ENCODE results near the gene ZFPL1. TPM values are rescaled to one million over a fixed set of nuclear protein-coding genes. Genes with fewer than 3 reads are reported as not detected.

ZFPL1 gene
- total RNA-seq = 20.7 and 24.7 TPM in 2 replicates

DNA sequence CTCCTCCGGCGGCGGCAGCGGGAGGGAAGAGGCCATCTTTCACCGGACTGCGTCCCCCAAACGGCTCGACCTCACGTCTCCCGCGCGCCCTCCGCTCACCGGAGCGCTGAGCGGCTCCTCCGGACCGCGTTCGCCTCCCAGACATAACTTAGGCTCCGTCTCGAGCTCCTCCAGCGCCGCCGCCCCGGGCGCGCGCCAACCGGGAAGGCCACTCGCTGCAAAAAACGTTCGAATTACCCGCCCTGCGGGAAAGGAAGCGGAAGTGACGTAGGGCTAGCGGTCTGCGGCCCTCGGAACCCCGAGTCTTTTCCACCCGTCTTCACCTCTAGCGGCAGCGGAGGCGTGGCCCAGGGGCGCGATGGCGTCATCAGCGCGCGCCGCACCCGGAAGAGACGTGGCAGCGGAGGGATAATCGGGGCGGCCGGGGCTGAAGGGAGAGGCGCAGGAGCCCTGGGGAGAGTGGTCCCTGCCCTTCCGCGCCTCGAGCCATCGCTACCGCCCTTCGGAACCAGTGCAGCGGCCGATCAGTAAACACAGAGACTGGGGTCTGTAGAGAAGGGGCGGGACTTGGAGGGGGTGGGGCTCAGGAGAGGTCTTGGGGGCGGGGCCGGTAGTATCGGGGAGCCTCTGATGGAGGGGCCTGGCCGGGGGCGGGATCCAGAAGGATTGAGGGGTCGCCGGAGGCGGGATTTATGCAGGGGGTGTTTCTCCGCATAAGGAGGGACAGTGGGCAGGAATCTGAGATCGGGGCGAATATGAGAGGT is at the start of gene ZFPL1, which contains the start of gene CDCA5:
Gene ZFPL1, plus strand, starts transcription at position 389 of the 764 bp plus-strand sequence. CDS start 477 bp downstream, outside the sequence.
Gene CDCA5, minus strand, starts transcription at position 207 of the 764 bp plus-strand sequence. Its CDS starts 62 bp downstream, at position 145.
- DNase-seq (ENCODE audit: low read depth in 2 of 2) = peak; percentile 91 to 96

- DNase-seq (ENCODE audit: low read depth in 2 of 2) = no peak
Observed at GRCh38 chr11:65034423-65034822, 49.6 kb upstream of the ZFPL1 start.

GRCh38 chr11:65035579-65035978 is 48.4 kb upstream of the ZFPL1 start:
- DNase-seq (ENCODE audit: low read depth in 2 of 2) = no peak

- no peak for DNase-seq (ENCODE audit: low read depth in 2 of 2)
Observed at GRCh38 chr11:65036931-65037330, 47.1 kb upstream of the ZFPL1 start.

GRCh38 chr11:65040520-65040846 is 43.5 kb upstream of the ZFPL1 start:
- no peak for DNase-seq (ENCODE audit: low read depth in 2 of 2)

- peak; percentile 79 to 92 for DNase-seq (ENCODE audit: low read depth in 2 of 2)
Observed at GRCh38 chr11:65040847-65041622, 43.0 kb upstream of the ZFPL1 start, which contains the start of gene SAC3D1. Gene SAC3D1, plus strand, starts transcription at chr11:65041210. Its CDS starts 83 bp downstream, at chr11:65041293.

DNA sequence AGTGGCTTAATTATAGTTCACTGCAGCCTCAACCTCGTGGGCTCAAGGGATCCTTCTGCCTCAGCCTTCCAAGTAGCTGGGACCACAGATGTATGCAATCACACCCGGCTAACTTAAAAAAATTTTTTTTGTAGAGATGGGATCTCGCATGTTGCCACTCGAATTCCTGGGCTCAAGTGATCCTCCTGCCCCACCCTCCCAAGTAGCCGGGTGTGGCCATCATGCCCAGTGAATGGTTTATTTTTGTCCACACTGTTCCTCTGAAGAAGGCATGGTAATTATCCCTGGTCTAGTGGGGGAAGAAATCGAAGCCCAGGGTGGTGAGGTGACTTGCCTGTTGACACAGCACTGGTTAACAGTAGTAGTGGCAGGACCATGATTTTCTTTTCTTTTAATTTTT is 41.1 kb upstream of the ZFPL1 start:
- DNase-seq (ENCODE audit: low read depth in 2 of 2) = no peak

- no peak for DNase-seq (ENCODE audit: low read depth in 2 of 2)
Observed at GRCh38 chr11:65043881-65044501, 40.0 kb upstream of the ZFPL1 start.

GRCh38 chr11:65045061-65045460 is 39.0 kb upstream of the ZFPL1 start:
- DNase-seq (ENCODE audit: low read depth in 2 of 2) = no peak

DNA sequence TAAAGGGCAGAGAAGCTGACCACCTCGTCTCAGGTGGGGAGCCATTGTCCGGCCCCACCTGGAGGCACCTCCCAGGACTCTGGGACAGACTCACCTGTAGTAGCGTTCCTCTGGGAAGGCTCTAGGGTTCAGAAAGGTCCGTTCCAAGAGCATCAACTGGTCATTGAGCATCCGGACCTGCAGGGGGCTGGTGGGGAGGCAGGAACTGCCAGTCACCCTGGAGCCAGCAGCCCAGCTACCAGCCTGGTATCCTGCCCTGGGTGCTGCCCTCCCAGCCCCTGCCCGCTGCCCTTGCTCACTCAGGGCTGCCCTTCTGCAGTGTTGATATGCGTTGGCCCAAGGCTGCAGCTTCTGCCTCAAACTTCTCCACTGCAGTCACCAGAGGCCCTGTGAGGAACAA is 38.3 kb upstream of the ZFPL1 start:
- DNase-seq (ENCODE audit: low read depth in 2 of 2) = no peak

DNA sequence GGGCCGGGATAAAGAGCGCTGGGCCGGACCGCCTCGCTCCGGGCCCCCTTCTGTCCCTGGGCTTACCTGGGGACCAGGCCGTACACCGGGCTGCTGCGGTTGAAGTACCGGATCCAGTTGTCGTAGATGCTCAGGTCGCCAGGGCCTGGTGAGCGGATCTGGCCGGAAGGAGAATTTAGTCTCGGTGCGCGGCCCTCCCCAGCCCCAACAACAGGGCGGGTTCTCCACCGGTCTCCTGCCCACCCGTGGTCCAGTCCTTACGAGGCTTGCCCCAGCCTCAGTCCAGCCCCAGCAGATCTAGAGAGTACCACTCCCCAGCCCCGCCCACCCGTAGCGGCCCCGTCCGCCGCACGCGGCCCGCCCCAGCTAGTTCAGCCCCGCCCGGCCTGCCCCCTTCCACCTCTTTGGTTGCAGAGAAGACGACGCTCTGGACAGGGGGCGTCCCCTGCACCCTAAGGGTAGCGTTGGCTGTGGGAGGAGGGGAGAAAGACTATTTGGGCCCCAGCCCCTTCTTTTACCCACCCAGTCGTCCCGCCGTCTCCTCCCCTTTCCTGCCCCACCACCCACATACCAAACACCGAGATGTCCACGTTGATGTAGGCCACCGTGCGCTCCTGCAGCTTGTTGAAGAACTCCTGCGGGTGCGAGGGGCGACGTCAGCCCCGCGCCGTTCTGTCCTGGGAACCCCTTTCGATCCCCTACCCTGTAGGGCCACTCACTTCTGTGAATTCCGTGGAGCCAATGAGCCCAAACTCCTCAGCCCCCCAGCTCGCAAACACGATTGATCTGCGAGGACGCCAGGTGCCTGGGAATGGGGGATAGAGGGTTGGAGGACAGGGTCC is 36.2 kb upstream of the ZFPL1 start:
- DNase-seq (ENCODE audit: low read depth in 2 of 2) = peak in 1 of 2 donors; percentile 17

GRCh38 chr11:65051398-65051858 is 32.6 kb upstream of the ZFPL1 start:
- DNase-seq (ENCODE audit: low read depth in 2 of 2) = no peak

DNA sequence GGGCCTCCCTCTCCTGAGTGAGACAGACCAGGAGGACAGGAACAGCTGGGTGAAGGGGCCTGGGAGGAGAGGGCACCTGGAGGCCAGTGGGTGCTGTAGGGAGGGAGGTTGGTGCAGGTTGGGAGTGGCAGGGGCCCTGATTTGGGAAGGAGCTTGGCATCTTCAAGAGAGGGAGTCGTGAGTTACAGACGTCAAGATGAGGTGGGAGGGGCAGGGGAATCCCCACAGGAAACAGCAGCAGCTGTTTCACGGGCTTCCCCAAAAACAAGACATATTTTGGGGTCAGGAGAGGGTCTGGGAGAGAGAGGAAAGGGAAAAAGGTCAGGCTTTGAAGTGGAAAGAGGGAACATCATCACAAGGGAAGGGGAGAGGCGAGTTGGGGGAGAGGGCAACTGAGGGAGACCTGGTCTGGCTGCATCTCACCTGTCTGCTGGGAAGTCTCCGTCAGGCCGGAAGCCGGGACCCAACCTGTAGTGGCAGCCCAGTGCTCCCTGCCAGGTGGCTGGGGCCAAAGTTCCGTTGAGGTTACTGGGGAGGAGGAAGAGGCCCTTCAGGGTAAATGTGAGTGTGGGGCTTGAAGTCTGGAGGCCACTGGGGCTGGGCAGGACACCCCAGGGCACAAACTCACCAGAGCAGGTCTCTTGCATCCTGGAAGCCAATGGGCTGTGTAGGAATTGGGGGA is 30.1 kb upstream of the ZFPL1 start:
- no peak for DNase-seq (ENCODE audit: low read depth in 2 of 2)

GRCh38 chr11:65055538-65055937 is 28.5 kb upstream of the ZFPL1 start:
- DNase-seq (ENCODE audit: low read depth in 2 of 2) = no peak

- DNase-seq (ENCODE audit: low read depth in 2 of 2) = no peak
Observed at GRCh38 chr11:65056999-65057398, 27.0 kb upstream of the ZFPL1 start.

GRCh38 chr11:65057526-65057925 is 26.5 kb upstream of the ZFPL1 start:
- no peak for DNase-seq (ENCODE audit: low read depth in 2 of 2)

GRCh38 chr11:65058012-65058411 is 26.0 kb upstream of the ZFPL1 start:
- DNase-seq (ENCODE audit: low read depth in 2 of 2) = no peak

DNA sequence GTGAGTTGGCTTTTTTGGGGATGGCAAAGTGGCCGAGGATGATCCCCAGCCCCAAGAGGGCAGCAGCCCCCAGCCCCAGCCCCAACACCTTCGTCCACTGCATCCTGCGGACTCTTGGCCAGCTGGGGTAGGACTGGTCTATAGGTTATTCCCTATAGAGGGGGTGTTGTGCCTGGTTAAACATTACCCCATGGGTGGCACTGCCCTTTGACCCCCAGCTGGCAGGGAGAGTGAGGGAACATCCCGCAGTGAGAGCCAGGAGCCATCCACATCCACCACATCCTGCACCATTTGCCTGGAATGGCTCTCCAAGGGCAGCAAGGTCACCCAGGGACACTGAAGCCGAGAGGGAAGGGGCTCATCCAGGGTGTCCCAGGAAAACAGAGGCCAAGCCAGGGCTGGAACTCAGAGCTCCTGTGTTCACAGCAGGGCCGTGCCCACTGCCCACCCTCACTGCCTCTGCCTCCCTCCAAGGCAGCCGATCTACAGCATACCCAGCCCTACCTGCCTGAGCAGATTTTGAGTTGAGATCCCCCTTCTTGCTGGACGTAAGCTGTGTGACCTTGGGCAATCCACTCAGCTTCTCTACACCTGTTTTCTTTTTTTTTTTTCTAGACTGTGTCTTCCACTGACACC is 25.5 kb upstream of the ZFPL1 start, which contains the start of gene NAALADL1:
Gene NAALADL1, minus strand, starts transcription at position 135 of the 636 bp plus-strand sequence. Its CDS starts 32 bp downstream, at position 103.
- DNase-seq (ENCODE audit: low read depth in 2 of 2) = no peak

DNA sequence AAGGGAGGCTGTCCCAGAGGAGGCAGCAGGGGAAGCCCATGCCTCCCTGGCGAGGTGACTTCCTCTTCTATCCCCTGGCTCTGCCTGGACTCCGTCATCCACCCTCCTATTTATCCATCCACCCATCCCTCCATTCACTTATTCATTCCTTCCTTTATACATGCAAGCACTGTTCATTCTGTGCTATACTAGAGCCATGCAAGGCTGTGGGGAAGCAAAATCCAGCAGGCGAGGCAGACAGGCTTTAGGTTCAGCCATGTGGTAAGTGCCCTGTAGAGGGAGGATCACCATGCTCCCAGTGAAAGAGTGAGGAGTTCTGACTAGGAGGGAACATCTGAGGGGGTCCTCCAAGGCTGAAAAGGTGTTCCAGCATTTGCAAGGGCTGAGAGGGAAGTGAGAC is 24.5 kb upstream of the ZFPL1 start:
- DNase-seq (ENCODE audit: low read depth in 2 of 2) = no peak

All from dermis microvascular lymphatic vessel endothelial cell (primary cell).